HepG2 (cell line): Measurements from ENCODE around the gene XPNPEP2. TPM values are rescaled to one million over a fixed set of nuclear protein-coding genes. Genes with fewer than 3 reads are reported as not detected.

Source experiments
- AGO2 ChIP-seq: fragments of 200-400 bp; formaldehyde crosslinking; optimal IDR thresholded peaks from 2 replicates; pipeline ENCODE3; 2017; ENCODE audit warnings: mild to moderate bottlenecking, low read depth, low read length, moderate library complexity
- ATF6 ChIP-seq: sonication (generic); formaldehyde crosslinking; conservative IDR thresholded peaks from 2 replicates; pipeline ENCODE4 v1.4.0; 2020; ENCODE audit warnings: missing genetic modification reagents
- MYPOP ChIP-seq: sonication (generic); formaldehyde crosslinking; IDR thresholded peaks from 2 replicates; pipeline ENCODE4 v1.8.1; 2023; ENCODE audit warnings: mild to moderate bottlenecking, moderate library complexity, missing genetic modification reagents
- PHF21A ChIP-seq: sonication (generic); formaldehyde crosslinking; IDR thresholded peaks from 2 replicates; pipeline ENCODE4 v1.5.0; 2020; ENCODE audit warnings: mild to moderate bottlenecking, missing genetic modification reagents
- PLRG1 ChIP-seq: fragments of 450-650 bp; conservative IDR thresholded peaks from 2 replicates; pipeline ENCODE4 v1.6.1; 2016
- SMARCC2 ChIP-seq: fragments of 450-650 bp; IDR thresholded peaks from 2 replicates; pipeline ENCODE4 v1.6.1; 2017; ENCODE audit warnings: antibody characterized with exemption, mild to moderate bottlenecking
- SOX13 ChIP-seq, 3 experiments: fragments of 450-650 bp in 1 of 3; sonication (generic) in 1 of 3; formaldehyde crosslinking in 1 of 3; IDR thresholded peaks in 2 of 3; conservative IDR thresholded peaks in 1 of 3; 2 replicates each; pipeline versions ENCODE4 v1.5.0 to v1.6.1; 2016 to 2020; ENCODE audit warnings: antibody characterized with exemption in 1 of 3, mild to moderate bottlenecking in 1 of 3, missing compliant biosample characterization in 1 of 3, missing genetic modification reagents in 1 of 3, moderate library complexity in 1 of 3
- USF2 ChIP-seq, 2 experiments: sonication (generic) in 1 of 2; formaldehyde crosslinking in 1 of 2; IDR thresholded peaks; 2 replicates each; pipeline versions ENCODE4 v1.5.1 to v1.6.1; 2011 to 2020; ENCODE audit warnings: borderline replicate concordance in 1 of 2, low read depth in 1 of 2, low read length in 1 of 2, mild to moderate bottlenecking in 1 of 2, missing genetic modification reagents in 1 of 2, moderate library complexity in 1 of 2
- ZBTB39 ChIP-seq: sonication (generic); formaldehyde crosslinking; IDR thresholded peaks from 2 replicates; pipeline ENCODE4 v1.5.0; 2020; ENCODE audit warnings: missing genetic modification reagents
- ZBTB49 ChIP-seq: sonication (generic); formaldehyde crosslinking; IDR thresholded peaks from 2 replicates; pipeline ENCODE4 v1.4.0; 2020; ENCODE audit warnings: missing genetic modification reagents, borderline replicate concordance
- ZMYM4 ChIP-seq: sonication (generic); formaldehyde crosslinking; IDR thresholded peaks from 2 replicates; pipeline ENCODE4 v1.8.1; 2023; ENCODE audit warnings: mild to moderate bottlenecking, missing genetic modification reagents
- ZNF362 ChIP-seq: sonication (generic); formaldehyde crosslinking; IDR thresholded peaks from 2 replicates; pipeline ENCODE4 v1.4.0; 2020; ENCODE audit warnings: missing genetic modification reagents, mild to moderate bottlenecking, borderline replicate concordance
- ZNF501 ChIP-seq: sonication (generic); formaldehyde crosslinking; IDR thresholded peaks from 2 replicates; pipeline ENCODE4 v1.5.1; 2020; ENCODE audit warnings: mild to moderate bottlenecking, moderate library complexity, missing genetic modification reagents
- ZNF547 ChIP-seq: sonication (generic); formaldehyde crosslinking; IDR thresholded peaks from 2 replicates; pipeline ENCODE4 v1.5.1; 2020; ENCODE audit warnings: mild to moderate bottlenecking, missing genetic modification reagents
- ZNF569 ChIP-seq: sonication (generic); formaldehyde crosslinking; IDR thresholded peaks from 2 replicates; pipeline ENCODE4 v1.5.0; 2020; ENCODE audit warnings: mild to moderate bottlenecking, missing genetic modification reagents, moderate library complexity, borderline replicate concordance
- ZNF768 ChIP-seq: sonication (generic); formaldehyde crosslinking; IDR thresholded peaks from 2 replicates; pipeline ENCODE4 v1.4.0; 2020; ENCODE audit warnings: missing genetic modification reagents
- polyA plus RNA-seq, 8 experiments: library from polyadenylated mRNA; depleted of rRNA in 3 of 8; stranded (reverse) in 7 of 8; unstranded in 1 of 8; fragments of >200 nt; fragmentation: Illumina TruSeq in 4 of 8; extraction: Trizol in 4 of 8; gene quantifications; 2 replicates each; pipeline versions ENCODE4 v1.2.1 to v1.2.3, GENCODE V29; 2011 to 2016; ENCODE audit warnings: low read depth in 4 of 8, missing spikeins in 1 of 8, mixed read lengths in 1 of 8; ENCODE audit not compliant: insufficient read depth in 1 of 8
- total RNA-seq, 5 experiments: library from RNA; depleted of rRNA; stranded (reverse); fragments of >200 nt; fragmentation: Illumina TruSeq; extraction: Trizol; gene quantifications; 2 replicates each; pipeline ENCODE4 v1.2.3, GENCODE V29; 2016; ENCODE audit warnings: low read depth in 1 of 5

XPNPEP2 gene
- total and polyA plus RNA-seq, 2 of the 13 experiments (the other 11 are each of a cell fraction or from before 2014, with no cell fraction given) = 1.1 to 1.8 TPM

- TF ChIP-seq USF2 (IDR thresholded peaks at IDR 0.05; ENCODE audit: low read depth, low read length) (no peak), USF2 (CRISPR knock-in tag; IDR thresholded peaks at IDR 0.05; ENCODE audit: borderline replicate concordance) (no peak), ZBTB39 (no peak), ZNF501 (no peak), ZBTB49 (CRISPR knock-in tag) (no peak), ZNF768 (CRISPR knock-in tag) (no peak), PLRG1 (no peak), ZNF362 (CRISPR knock-in tag) (no peak), MYPOP (CRISPR knock-in tag) (no peak), SOX13 (IDR thresholded peaks at IDR 0.05) (no peak), SOX13 (CRISPR knock-in tag; conservative IDR thresholded peaks at IDR 0.05 in 1 of 2, IDR thresholded peaks at IDR 0.05 in 1 of 2) (peak in 1 of 2 experiments; percentile 48; a peak in 1 of 4 replicates), AGO2 (no peak), ATF6 (CRISPR knock-in tag) (no peak), ZNF569 (CRISPR knock-in tag) (no peak), SMARCC2 (no peak), ZNF547 (CRISPR knock-in tag) (no peak), PHF21A (CRISPR knock-in tag) (peak; percentile 68; the same call in 1 of the 2 replicates), ZMYM4 (CRISPR knock-in tag) (no peak)
Observed at GRCh38 chrX:129773649-129774458, 35.1 kb downstream of the XPNPEP2 start (continued).
